GM18867 (cell line): ENCODE results near the gene MAP3K3.

Source experiments
- ATAC-seq: cut with Tn5 transposase; IDR thresholded peaks from one replicate; pipeline ENCODE4 v1.9.1; 2021; ENCODE audit warnings: mild to moderate bottlenecking, moderate library complexity; ENCODE audit not compliant: unreplicated experiment

Gene MAP3K3

DNA sequence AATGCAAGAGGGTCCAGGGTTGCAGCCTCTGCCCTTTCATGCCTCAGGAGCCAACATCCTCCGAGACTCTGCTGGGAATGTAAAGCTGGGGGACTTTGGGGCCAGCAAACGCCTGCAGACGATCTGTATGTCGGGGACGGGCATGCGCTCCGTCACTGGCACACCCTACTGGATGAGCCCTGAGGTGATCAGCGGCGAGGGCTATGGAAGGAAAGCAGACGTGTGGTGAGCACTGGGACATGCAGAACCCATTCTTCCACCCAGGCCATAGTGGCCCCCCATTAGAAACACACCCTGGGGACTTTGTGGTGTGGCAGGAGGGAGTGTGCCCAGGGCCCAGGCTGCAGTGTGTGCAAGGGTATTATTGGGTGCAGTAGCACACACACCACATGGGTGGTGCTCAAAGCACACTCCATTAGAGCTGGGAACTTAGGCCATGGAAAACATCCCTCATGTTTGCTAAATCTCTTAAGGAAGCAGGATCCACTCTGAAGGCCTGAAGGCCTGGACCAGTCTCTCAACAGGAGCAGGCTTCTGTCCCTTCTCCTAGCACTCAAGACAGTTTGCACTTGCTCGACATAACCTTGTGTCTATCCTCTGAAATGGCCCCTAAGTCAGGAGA, 70.1 kb downstream of the MAP3K3 start:
- ATAC-seq = no peak

DNA sequence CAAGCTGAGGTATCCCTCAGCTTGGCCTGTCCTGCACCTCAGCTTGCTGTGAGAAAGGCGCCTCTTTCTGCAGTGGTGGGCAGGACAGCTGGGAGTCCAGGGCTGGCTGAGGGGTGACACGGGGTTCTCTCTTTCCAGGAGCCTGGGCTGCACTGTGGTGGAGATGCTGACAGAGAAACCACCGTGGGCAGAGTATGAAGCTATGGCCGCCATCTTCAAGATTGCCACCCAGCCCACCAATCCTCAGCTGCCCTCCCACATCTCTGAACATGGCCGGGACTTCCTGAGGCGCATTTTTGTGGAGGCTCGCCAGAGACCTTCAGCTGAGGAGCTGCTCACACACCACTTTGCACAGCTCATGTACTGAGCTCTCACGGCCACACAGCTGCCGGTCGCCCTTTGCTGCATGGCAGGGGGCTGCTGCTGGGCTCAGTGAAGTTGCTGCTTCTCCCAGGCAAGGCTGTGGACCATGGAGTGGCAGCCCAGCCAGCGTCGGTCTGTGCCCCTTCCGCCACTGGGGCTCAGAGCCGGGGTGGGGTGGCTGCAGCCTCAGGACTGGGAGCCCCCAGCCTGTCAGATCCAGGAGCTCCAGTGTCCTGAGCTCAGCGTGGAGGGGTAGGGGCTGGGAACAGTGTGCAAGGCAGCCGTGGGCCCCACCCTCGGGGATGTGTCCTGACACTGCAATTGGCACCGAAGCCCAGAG, 71.3 kb downstream of the MAP3K3 start:
- ATAC-seq = no peak

DNA sequence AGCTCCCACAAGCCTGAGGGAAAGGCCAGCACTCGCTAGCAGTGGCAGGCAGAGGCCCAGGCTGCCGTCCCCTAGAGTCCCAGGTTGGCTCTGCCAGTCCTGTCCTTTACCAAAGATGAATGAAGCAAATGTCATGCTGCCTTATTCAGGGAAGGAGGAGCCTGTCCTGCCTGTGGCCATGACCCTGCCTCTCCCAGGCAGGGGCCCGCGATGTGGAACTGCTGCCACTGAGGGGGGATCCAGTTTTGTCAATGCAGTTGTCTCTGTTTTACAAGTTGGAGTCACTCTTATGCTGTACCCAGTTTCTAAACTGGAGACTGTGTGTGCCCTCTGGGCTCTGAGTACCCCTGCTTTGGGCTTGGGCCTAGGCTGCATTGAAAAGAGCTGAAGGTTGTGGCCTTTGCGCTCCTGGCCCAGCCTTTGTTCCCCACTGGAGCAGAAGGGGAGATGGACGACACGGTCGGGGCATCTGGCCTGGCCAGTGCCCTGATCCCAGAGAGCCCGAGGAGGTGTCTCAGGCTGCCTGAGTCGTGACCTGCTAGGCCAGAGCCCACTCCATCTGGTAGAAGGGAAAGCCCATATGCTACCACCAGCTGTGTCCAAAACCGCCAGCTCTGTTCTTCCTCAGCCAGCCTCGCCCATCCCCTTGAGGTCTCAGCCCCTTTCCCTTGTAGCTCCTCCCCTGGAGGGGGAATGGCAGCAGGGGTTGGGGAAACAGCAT, 72.2 kb downstream of the MAP3K3 start:
- ATAC-seq = no peak

DNA sequence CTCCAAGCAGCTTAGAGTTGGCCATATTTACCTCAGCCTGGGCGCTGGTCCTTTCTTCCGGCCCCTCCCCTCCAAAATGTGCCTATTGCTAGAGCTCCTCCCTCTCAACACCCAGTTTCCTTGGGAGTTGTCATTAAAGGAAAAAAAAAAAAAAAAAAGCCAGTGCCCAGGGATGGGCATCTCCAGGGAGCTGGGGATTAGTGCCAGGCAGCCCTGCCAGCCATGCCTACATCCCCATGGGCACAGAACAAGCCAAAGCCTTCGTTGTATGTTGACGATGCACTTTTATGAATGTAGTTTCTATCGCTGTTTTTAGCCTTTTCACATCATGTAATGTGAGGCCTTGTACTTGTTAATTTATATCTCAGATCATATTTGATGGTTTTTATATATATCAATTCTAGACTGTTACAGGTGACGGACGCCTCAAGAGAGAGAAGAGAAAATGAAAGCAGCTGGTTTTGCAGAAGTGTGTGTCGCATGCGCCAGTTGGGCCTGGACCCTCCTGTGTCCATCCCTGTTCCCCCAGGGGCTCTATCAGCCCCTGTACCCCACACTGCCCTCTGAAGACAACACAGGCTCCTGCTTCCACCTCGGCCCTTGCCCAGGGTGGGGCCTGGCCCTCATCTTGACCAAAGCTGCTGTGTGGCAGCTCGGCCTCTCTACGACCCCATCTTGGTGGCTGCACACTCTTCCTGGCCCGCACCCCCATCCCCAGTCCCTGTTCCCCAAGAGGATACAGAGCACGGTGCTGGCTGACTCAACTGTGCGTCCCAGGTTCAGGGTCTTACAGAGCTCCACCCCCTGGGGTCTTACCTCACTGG, 72.9 kb downstream of the MAP3K3 start:
- no peak for ATAC-seq

DNA sequence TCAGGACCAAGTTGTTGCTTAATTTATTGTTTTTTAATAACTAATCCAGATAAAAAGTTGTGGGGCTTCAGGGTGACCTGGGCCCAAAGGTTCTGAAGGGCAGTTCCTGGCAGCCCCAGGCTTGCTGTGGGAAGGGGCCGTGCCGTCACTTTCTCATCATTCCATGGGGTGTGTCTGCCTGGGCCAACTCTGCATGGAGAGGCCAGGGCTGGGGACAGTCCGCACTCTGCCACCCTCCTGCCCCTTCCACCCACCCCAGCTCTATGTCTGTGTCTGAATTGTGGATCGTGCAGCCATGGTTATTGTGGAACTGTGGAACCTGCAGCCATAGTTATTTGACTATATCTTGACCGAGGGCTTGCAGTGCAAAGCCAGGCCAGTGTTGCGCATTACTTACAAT, 73.7 kb downstream of the MAP3K3 start:
- ATAC-seq = no peak

DNA sequence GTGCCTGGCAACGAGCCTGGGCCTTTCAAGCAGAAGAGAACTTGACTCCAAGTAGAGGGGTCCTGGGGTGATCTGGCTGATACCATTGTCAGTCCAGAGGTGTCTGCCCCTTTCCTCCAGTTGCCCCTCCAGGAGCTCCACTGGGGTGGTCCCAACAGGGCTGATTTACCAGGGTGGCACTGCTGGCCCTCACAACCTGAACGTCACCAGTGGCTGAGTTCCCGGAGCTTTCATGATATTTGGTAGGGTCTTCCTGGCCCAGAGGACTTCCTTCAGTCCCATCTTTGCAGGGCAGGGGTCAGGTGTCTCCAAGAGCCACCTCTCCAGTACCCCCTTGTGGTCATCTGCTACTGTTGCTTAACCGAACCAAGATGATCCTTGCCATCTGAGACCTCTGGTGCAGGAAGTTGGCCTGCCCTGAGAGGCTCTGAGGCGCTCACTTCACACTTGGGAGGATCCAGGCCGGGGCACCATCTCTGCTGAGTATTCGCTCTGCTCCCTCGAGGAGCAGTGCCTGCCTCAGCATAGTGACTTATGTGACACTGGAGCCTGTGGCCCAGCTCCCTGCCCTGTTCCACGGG, 74.3 kb downstream of the MAP3K3 start:
- ATAC-seq = no peak

DNA sequence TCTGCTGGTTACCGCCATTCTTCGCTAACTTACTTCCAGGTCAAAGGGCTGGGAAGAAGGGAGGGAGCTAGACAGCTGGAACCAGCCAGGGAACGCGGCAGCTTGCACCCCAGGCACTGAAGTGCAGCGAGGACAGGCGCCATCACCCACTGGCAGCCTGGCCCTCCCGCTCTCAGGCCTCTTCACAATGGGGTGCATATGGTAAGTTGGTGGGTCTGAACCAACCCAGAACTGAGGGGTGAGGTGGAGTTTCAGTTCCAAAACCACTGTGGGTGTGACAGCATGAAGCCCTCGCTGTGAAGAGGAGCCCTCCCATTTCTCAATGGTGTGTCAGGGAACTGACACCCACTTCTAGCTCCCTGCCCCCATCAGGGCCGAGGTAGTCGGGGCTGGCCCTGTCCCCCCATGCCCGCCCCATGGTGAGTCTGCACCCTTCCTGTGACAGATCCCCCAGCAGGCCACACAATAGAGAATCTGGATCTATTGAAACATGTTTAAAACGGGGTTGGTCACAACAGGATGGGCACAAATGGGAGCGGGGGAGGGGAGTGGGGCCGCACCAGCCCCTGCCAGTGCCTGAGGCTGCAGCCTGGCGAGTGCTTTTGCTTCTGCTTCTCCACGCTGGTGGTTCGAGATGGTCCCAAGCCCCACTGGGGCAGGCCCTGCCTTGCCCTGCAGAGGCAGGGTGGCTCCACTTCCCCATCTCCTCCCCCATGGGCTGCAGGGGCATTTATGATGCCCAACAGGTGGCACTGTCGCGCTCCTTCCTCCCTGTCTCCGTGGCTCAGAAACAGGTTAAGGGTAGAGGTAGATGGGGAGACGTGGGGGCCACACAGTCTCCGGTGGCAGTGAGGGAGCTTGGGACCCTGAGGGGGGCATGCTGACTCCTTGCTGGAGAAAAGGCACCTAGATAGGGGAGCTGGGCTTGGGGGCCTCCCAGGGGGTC, 75.4 kb downstream of the MAP3K3 start:
- peak; percentile 39 for ATAC-seq

DNA sequence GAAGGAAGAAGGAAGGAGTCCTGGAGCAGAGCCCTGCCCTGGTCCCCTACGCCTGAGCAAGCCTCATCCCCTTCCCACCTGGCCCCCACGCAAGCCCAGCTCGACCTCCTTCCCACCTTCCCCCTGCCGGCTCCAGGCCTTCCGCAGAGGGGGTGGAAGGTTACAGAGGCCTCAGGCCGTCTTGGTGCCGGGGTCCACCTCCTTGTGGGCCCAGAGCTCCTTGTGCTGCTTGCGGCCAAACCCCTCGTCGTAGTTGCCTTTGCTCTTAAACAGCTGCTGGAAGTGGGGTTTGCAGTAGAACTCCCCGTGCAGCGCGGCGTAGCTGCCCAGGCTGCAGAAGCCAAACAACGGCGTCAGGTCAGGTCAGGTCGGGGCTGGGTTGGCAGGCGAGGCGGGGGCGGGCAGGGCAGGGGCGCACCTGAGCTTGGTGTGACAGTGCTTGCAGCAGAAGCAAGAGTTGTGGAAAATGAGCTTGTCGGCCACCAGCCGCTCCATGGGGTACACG, 76.2 kb downstream of the MAP3K3 start:
- no peak for ATAC-seq

DNA sequence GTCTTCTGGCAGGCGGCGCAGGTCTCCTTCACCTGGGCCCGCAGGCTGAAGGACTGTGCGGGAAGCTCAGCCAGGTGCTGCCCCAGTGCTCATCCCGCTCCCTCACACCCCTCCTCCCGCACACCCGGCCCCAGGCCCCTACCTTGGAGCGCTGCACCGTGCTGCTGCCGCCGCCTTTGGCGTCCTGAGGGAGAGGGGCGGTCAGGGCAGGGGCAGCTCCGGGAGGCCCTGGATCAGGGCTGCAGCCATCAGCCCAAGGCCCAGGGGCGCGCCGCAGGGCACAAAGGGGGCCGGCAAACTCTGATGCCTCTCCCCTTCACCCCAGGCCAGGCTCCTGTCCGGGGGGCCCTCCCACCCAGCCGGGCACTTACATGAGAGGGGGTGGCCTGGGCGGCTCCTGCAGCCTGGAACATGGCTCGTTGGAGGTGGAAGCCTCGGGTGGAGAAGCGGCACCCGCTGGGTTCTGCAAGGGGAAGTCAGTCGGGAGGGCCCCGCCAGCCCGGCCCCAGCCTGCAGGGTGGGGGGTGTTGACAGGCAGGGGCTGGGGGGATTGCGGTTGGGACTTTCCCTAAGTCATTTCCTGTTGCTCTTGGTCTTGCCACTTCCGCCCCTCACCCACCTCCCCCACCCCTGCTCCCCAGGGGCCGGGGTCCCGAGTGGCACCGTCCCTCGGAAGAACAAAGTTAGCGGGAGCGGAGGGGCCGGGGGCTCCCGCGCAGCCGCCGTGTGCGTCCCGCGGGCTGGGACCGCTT, 76.8 kb downstream of the MAP3K3 start:
- ATAC-seq = peak; percentile 21

DNA sequence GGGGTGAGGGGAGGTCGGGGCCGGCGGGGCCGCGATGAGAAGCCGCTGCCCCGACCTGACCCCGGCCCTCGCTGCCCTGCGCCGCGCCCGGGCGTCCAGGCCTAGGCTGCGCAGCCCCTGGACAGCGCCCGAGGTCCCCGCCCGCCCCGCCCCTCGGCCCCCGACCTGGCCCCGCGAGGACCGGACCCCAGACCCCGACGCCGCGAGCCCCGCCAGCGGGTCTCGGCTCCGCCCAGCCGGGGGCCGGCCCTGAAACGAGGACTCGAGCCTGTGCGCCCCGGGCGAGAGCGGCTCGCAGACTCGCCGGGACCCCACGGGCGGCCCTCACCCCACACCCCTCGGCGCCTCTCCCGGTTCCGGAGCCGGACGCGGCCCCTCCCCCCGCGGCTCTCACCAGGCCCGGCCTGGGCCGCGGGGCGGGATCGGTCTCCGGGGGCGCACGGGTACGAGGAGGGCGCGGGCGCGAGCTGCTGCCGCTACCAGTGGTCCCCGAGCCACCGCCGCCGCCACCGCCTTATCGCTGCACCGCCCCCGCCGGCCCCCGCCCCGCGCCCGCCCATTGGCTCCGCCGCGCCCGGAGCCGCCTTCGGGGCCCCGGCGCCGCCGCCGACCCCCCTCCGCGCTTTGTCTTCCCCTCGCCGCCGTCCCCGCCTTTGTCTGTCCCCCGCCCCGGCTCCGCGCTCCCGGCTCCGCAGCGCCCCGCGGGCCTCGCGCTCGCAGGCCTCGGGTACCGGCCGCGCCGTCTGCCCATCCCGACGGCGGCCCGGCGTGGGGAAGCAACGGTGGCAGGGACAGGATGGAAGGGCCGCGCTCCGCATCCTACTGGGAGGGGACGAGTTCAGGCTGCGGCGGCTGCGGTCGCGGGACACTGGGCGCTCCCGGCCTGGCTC, 77.7 kb downstream of the MAP3K3 start, which contains the start of gene LIMD2:
Gene LIMD2, minus strand, starts transcription at position 488 of the 890 bp plus-strand sequence. CDS start 827 bp downstream, outside the sequence.
- peak; percentile 16 for ATAC-seq

DNA sequence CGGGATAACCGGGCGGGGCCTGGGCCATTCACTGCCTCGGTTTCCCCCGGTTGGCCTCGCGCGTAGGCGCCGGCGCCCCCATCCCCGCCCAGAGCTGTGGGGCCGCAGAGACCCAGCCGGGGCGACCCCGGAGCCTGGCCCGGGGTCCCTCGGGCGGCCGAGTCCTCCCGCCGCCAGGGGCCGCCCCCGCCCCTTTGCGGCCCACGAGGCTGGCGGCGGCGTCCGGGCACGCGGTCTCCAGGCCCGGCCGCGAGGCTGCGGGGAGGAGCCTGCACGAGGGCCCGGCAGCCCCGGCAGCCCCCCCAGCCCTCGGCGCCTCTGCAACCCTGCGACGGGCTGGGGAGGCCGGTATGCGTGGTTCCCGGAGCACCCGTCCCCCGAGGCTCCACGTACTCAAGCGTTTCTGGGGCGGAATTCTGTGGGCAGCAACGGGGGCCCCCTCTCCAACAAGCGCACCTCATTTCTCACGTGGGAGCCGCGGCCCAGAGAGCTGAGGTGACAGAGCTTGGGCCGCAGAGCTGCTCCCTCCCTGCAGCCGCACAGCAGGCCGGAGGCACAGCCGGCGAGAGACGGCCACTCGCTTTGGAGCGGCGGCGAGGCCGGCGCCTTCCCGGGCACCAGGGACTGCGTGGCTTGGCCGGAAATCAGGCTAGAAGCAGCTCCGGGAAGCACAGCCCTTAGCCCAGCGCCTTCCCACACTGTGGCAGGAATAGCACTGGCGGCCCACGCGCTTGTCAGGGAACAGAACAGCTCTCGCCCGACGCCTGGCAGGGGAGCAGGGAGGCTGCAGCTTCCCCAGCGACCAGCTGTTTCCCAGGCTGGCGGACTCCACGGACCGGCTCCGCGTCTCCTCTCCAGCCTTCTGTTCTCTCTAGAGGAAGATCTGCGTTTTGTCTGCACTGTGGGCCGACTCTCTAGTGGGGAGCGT, 78.6 kb downstream of the MAP3K3 start:
- ATAC-seq = peak; percentile 11

DNA sequence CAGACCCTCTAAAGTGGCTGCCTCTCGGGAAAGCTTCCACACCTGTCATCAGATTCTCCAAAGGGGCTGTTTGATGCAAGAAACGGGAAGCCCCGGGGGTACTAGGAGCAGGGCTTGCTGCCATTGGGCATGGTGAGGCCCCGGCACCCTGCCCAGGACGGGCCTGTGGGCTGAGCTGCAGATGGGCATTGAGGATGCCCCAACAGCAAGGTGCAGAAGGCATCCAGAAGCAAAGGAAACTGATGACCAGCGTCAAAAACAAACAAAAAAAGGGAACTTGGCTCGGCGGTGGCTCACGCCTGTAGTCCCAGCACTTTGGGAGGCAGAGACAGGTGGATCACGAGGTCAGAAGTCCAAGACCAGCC, 79.2 kb downstream of the MAP3K3 start:
- no peak for ATAC-seq

DNA sequence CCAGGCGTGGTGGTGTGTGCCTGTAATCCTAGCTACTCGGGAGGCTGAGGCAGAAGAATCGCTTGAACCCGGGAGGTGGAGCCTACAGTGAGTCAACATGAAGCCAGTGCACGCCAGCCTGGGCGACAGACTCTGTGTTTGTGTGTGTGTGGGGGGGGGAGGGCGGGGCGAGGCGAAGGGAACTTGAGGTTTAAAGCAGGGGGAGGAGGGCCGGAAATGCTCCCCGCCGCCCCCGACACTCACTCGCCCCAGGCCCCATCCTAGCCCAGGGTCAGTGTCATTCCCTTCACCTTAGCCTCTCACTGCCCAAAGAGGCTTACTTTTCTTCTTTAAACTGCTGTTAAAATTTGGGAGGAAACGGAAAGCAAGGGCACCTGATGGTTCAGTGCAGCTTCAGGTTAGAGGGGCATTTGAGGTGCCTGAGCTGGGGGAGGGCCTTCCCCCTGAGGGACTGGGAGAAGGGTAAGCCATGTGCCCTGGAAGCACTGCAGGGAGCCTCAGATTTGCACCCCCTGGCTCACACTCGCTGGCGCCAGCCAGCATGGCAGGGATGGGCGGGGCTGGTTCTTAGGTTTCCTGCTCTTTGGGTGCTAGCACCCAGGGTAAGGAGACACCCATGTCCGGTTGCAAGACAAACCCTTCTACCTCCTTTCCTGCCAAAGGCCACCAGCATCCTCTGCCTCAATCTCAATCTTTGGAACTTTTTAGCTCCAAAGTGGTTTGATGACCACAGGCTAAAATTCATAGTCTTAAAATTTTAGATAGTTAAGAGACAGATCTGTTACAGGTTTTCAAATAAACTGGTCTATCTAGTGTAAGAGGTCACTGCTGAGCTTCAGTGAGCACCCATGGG, 79.9 kb downstream of the MAP3K3 start:
- no peak for ATAC-seq

DNA sequence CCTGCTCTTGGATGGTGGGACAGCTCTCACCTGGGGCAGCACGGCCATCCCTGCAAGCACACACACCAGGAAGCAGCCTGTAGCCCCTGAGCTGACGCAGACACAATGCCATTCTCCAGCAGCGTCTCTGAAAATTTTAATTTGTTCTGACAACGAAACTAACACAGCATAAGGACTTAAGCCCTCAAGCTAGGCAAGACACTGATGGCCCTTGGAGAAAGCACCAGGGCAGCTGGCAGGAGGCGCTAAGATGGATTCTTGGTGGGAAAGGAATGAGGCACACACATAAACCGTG, 80.5 kb downstream of the MAP3K3 start:
- ATAC-seq = no peak

DNA sequence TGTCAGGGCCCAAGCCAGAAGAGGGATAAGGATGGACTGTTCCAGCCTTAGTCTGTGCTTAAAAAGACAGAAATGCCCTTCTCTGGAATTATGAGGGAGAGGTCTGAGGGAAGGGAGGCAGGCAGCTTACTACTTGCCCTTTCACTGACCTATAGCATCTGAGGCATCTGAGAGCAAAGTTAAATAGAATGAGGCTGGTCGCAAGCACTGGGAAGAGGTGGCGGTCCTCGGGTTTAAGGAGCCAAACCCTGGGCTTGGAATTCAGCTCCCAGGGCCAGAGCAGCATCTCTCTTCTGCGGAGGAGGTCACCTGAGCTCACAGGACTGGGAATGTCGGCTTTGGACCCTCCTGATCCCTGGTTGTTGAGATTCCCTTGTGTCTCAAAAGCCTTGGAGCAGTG, 80.8 kb downstream of the MAP3K3 start:
- no peak for ATAC-seq
